ENCODE results near the gene EHMT1. TPM values are rescaled to one million over a fixed set of nuclear protein-coding genes. Genes with fewer than 3 reads are reported as not detected.

Gene EHMT1
- total RNA-seq, 1 donor = 31.4 TPM

DNA sequence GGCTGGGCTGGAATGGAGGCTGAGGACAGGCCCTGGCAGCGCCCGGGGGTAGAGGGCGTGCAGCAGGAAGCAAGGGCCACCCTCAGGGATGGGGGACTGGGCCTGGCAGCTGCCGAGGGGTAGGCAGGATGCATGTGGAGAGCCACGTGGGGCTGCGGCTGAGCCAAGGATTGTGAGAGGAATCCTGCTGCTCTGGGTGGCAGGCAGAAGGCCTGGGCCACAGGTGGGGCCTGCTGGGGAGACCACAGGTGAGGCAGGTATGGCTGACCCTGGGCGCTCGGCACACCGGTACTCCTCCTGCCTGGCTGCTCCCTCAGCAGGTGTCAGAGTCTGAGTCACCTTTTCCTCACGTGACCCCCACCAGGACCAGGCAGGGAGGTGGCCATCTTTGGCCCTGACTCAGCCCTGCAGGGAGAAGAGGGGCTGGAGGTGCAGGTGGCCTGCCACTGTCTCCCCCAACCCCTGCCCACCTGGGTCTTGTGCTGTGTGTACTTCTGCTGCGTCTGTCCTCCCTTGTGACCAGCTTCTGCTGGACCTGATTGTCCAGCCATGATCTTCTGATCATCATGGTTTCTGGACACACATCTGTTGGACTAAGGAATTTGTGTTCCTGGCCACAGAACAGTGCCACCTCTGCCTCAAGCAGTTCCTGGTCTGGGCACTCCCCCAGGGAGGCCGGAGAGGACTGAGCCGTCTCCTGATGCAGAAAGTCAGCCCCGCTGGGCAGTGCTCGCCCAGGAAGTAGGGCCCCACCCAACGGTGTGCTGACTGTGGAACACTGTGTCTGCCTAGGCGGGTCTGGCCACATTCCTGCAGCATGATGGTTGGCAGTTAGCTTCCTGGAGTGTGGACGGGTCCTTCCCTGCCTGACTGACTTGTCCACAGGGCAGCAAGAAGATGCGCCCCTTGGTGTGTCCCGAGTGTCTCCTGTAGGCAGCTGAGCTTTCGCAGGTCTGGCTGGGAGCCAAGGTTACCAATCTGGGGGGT, 6.9 kb upstream of the EHMT1 start:
- H3K4me3 ChIP-seq (ENCODE audit: low read depth, low read length) = no peak overlapping the region
- DNase-seq (ENCODE audit: low read depth) = peak; percentile 76
- TF ChIP-seq, protein P1, sequence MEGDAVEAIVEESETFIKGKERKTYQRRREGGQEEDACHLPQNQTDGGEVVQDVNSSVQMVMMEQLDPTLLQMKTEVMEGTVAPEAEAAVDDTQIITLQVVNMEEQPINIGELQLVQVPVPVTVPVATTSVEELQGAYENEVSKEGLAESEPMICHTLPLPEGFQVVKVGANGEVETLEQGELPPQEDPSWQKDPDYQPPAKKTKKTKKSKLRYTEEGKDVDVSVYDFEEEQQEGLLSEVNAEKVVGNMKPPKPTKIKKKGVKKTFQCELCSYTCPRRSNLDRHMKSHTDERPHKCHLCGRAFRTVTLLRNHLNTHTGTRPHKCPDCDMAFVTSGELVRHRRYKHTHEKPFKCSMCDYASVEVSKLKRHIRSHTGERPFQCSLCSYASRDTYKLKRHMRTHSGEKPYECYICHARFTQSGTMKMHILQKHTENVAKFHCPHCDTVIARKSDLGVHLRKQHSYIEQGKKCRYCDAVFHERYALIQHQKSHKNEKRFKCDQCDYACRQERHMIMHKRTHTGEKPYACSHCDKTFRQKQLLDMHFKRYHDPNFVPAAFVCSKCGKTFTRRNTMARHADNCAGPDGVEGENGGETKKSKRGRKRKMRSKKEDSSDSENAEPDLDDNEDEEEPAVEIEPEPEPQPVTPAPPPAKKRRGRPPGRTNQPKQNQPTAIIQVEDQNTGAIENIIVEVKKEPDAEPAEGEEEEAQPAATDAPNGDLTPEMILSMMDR (IDR thresholded peaks at IDR 0.05; ENCODE audit: insufficient read depth, low read length) = no peak

- no peak for DNase-seq (ENCODE audit: low read depth)
- no peak overlapping the region for H3K4me3 ChIP-seq (ENCODE audit: low read depth, low read length)
- TF ChIP-seq, protein P1 (IDR thresholded peaks at IDR 0.05; ENCODE audit: insufficient read depth, low read length) = no peak
Observed at GRCh38 chr9:137612741-137613142, 6.1 kb upstream of the EHMT1 start.

GRCh38 chr9:137613259-137613658, 5.5 kb upstream of the EHMT1 start:
- no peak overlapping the region for H3K4me3 ChIP-seq (ENCODE audit: low read depth, low read length)
- no peak for DNase-seq (ENCODE audit: low read depth)
- TF ChIP-seq, protein P1 (IDR thresholded peaks at IDR 0.05; ENCODE audit: insufficient read depth, low read length) = no peak

GRCh38 chr9:137613738-137614523, 4.9 kb upstream of the EHMT1 start:
- TF ChIP-seq, protein P1 (IDR thresholded peaks at IDR 0.05; ENCODE audit: insufficient read depth, low read length) = no peak
- DNase-seq (ENCODE audit: low read depth) = no peak
- no peak overlapping the region for H3K4me3 ChIP-seq (ENCODE audit: low read depth, low read length)

DNA sequence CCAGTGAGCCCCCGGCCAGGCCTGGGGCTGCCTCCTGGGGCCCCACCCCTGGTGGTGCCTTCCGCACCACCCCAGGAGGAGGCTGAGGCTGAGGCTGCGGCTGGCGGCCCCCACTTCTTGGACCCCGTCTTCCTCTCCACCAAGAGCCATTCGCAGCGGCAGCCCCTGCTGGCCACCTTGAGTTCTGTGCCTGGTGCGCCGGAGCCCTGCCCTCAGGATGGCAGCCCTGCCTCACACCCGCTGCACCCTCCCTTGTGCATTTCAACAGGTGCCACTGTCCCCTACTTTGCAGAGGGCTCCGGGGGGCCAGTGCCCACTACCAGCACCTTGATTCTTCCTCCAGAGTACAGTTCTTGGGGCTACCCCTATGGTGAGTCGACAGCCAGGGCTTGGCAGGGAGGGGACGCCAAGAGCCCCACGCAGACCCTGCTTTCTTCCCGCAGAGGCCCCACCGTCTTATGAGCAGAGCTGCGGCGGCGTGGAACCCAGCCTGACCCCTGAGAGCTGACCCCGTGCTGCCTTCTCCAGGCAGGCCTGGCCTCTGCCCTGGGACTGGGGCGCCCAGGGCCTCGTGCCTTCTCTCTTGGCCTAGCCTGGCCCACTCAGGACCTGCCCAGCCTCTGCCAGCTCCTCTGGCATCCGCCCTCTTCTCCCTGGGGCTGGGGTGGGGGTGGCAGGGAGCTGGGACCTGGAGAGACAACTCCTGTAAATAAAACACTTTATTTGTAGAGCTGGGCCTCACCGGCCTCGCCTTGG, 4.0 kb upstream of the EHMT1 start:
- no peak for DNase-seq (ENCODE audit: low read depth)
- no peak overlapping the region for H3K4me3 ChIP-seq (ENCODE audit: low read depth, low read length)
- TF ChIP-seq, protein P1 (IDR thresholded peaks at IDR 0.05; ENCODE audit: insufficient read depth, low read length) = no peak

DNA sequence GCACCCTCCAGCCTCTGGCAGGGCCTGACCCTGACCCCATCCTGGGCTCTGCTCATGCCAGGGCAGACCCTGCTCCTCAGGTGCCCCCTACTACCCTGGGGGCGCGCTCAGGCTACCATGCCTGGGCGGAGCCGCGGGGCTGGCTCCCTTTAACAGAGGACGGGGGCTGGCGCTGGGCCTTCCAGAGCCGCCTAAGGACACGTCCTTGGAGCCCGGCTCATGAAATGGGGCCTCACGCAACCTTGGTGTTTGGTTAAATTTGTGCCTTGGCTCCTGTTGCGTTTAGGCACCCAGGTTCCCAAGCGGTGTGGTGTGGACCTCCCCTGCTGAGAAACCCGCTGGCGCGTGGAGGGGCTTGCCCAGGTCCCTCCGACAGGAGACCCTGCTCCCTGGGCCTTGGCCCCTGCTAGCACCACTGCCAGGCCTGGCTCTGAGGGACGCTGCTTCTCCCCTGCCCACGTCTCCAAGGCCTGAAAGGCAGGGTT, 3.4 kb upstream of the EHMT1 start:
- TF ChIP-seq, protein P1 (IDR thresholded peaks at IDR 0.05; ENCODE audit: insufficient read depth, low read length) = no peak
- no peak overlapping the region for H3K4me3 ChIP-seq (ENCODE audit: low read depth, low read length)
- no peak for DNase-seq (ENCODE audit: low read depth)

Measured in fibroblast of the aortic adventitia (primary cell).